Stimulated activated CD4-positive, alpha-beta T cell treated with anti-CD3 and anti-CD28 coated beads, Interleukin-15, amount 100 ng/mL, for 24 hours (primary cell): ENCODE results near the gene SYT15.
"Not testable (repeated sequence)": the region's sequence is repeated elsewhere in the genome, so short reads cannot be mapped to it uniquely, and the experiment has no call there.

Experiments used
- DNase-seq: peaks from one replicate; pipeline ENCODE4 v3.0.0-alpha.2; 2020

The SYT15 gene

GRCh38 chr10:46578474-46579178 is at the start of gene SYT15:
Gene SYT15 (plus strand): TSS chr10:46579128. CDS start chr10:46579169, 41 bp downstream.
- DNase-seq: not testable (repeated sequence)

- not testable (repeated sequence) for DNase-seq
These were observed 49.2 kb upstream of the SYT15 start for GRCh38 chr10:46529742-46530141.

- DNase-seq: no peak
These were observed 48.4 kb upstream of the SYT15 start for GRCh38 chr10:46530249-46531186.

DNA sequence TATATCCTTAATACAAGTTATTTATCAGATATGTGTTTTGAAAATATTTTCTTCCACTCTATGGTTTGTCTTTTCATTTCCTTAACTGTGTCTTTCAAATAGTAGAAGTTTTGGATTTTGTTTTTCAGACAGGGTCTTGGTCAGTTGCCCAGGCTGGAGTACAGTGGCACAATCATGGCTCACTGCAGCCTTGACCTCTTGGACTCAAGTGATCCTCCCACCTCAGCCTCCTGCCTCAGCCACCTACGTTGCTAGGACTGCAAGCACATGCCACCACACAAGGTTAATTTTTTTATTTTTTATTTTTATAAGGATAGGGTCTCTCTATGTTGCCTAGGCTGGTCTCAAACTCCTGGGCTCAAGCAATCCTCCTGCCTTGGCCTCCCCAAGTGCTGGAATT is 46.7 kb upstream of the SYT15 start:
- not testable (repeated sequence) for DNase-seq

- DNase-seq: no peak
These were observed 44.0 kb upstream of the SYT15 start for GRCh38 chr10:46534828-46535524.

- no peak for DNase-seq
These were observed 42.8 kb upstream of the SYT15 start for GRCh38 chr10:46536171-46536570.

DNA sequence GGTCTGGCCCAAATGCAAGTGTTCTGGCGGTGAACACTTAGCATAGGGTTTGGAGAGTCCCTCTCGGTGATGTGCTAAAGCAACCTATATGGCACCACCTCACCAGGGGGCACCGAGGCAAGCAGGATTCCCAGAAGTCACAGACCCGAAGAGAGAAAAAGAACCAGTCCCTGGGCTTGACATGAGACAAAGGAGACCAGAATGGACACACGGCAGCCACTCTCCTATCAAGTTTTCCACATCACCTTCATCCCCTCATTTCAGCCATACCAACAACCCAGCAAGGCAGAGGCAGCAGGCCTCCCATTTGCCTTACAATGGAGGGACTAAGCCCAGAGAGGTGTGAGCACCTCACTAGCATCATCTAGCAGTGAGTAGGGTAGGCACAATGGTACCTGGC is 42.1 kb upstream of the SYT15 start:
- no peak for DNase-seq

- DNase-seq: no peak
These were observed 41.6 kb upstream of the SYT15 start for GRCh38 chr10:46537309-46537708.

DNA sequence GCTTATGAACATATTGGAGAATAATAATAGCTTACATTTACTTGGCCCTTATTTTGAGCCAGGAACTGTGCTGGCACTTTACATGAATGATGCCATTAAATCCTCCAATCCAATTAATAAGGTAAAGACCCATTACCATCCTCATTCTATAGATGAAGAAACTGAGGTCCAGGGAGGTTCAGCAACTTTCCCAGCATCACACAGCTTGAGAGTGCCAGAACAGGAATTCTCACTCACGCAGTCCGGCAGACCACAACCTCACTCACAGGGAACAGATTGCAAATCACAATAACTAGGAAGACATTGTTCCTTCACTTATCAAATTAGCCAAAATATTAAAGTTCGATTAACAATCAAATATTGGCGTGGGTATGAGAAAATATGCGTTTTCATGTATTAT is 40.8 kb upstream of the SYT15 start:
- DNase-seq: no peak

DNA sequence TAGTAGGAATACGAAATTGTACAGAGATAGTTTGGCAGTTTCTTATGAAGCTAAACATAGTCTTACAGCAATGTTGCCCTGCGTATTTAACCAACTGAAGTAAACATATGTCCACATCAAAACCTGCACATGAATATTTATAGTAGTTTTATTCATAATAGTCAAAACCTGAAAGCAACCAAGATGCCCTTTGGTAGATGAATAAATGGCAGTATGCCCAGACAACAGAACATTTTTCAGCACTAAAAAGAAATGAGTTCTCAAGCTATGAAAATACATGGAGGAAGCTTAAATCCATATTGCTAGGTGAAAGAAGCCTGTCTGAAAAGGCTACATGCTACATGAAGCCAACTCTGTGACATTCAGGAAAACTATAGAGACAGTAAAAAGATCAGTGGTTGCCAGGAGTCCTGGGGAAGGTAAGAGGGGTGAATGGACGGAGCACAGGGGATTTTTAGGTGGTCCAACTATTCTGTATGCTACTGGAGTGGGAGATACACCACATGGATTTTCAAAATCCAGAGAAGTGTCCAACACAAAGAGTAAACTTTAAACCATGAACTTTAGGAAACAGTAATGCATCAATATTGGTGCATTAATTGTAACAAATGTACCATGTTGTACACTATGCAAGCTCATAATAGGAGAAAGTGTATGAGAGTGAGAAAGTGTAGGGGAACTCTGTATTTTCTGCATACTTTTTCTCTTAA is 40.1 kb upstream of the SYT15 start:
- no peak for DNase-seq

GRCh38 chr10:46539596-46540411 is 39.1 kb upstream of the SYT15 start:
- DNase-seq: no peak

GRCh38 chr10:46540412-46541016 is 38.4 kb upstream of the SYT15 start:
- DNase-seq: no peak

DNA sequence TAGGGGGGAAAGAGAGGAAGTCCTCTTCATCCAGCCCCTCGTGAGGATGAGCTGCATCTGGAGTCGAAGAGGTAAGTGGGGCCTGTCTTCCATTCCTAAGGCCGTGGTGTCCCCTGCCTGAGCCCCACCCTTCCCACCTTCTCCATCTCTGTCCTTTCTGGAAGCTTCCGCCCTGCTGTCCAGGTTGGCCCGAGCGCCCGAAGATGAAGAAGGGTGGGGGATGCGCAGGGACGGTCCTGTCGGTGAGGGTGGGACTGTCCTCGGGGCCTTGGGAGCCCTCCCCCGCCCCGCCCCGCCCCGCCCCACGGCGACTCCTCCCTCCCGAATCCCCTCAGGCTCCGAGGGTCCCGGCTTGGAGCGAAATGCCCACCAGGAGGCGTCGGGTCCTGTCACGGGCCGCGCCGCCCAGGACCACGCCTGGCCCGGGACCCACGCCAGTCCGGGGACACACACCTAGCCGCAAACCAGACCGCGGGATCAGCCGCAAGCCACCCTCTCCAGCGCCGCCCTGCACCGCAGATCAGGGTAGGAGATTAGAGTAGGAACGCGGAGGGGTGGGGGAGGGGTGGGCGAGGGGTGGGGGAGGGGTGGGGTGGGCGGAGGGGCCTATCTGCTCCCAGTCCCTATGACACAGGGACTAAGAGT is 37.8 kb upstream of the SYT15 start:
- DNase-seq: peak; percentile 12

DNA sequence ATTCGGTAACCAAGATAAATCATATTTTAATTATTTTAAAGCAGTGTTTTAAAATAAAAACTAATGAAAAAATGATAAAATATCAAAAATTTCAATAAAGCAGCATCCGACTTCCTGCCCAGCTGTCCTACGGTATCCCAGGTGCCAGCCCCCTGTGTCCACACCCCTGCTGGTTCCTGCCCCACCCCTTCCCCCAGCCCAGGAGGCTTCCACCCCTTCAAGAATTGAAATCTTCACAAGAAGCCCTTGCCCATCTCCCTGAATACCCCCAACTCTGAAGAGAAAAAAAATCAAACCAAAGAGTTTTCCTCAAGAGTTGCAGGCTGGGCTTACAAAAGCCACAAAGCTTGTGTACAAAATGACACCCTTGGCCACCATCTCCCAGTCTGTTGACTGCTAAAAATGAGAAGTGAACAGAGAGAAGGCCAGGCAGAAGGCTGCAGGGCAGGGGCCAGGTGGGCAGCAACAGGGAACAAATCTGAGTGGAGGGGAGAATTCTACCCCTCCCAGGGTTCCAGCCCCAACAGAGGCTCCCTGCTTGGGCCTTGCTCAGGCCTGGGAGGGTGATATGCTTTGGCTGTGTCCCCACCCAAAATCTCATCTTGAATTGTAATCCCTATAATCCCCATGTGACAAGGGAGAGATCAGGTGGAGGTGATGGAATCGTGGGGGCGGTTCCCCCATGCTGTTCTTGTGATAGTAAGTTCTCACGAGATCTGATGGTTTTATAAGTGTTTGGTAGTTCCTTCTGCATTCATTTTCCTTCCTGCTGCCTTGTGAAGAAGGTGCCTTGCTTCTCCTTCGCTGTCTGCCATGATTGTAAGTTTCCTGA is 37.0 kb upstream of the SYT15 start:
- DNase-seq: peak; percentile 1

- peak; percentile 1 for DNase-seq
These were observed 36.1 kb upstream of the SYT15 start for GRCh38 chr10:46542567-46543465.

DNA sequence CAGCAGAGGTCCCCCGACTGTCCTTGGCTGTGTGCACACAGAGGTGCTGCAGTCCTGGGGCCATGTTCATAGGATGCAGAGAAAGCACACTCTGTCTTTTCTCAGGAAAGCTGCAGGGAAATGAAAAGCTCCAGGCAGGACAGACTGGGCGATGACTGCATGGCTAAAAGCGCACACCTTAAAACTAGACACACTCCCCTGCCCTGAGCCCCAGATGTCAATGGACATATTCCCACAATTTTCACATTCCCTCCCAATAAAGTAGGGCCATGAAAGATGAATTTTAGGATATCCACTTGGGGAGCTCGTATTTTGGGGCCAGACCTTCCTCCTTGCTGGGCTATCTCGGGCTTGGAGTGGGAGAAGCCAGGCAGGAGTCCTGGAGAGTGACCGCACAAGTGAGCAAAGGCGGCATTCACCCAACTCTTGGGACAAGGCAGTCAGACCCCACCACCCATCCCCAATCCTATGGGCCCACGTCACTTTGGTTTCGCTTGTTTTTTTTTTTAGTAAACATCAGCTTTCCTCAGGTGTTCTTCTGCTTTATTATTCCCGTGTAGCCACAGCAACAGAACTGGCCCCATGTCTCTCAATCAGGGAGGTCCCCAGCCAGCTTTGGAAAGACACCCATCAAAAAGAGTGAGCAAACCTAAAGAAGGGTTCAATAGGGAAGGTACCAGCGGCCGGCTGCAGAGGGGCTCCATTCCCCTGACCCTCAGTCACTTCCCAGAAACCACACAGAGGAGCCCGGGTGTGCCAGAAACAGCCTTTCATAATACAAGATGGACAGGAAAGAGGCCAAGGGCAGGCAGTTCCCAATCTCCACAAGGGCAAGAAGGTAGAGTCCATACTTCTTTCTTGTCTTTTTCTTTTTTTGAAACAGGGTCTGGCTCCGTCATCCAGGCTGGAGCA is 35.2 kb upstream of the SYT15 start:
- peak; percentile 0 for DNase-seq

GRCh38 chr10:46544989-46545791 is 33.7 kb upstream of the SYT15 start:
- DNase-seq: peak; percentile 7
